Measurements from ENCODE around the gene MTERF2.
"Not testable (repeated sequence)": the region's sequence is repeated elsewhere in the genome, so short reads cannot be mapped to it uniquely, and the experiment has no call there.

MTERF2 gene

GRCh38 chr12:106999446-106999845, 12.5 kb upstream of the MTERF2 start:
- no peak overlapping the region for H3K27ac ChIP-seq (ENCODE audit: low read depth, low read length, poor library complexity, severe bottlenecking)
- no peaks in the 10 kb centered on the region for H3K36me3 ChIP-seq (ENCODE audit: insufficient read depth, low read length)
- H3K9me2 ChIP-seq (ENCODE audit: low read depth, low read length) = no peaks in the 10 kb centered on the region
- no peak overlapping the region for H3K4me3 ChIP-seq (ENCODE audit: low read depth, low read length, poor library complexity, severe bottlenecking)
- no peak overlapping the region for H2AFZ ChIP-seq (ENCODE audit: low read length)
- H3K4me1 ChIP-seq (ENCODE audit: insufficient read depth, low read length, severe bottlenecking) = no peaks in the 10 kb centered on the region
- no peaks in the 10 kb centered on the region for H3K9me3 ChIP-seq (ENCODE audit: low read length)
- no peak overlapping the region for H3K9ac ChIP-seq (ENCODE audit: low read length)
- no peaks in the 10 kb centered on the region for H3K27me3 ChIP-seq (ENCODE audit: insufficient read depth, low read length)
- H3K4me2 ChIP-seq (ENCODE audit: low read length) = no peak overlapping the region
- no peaks in the 10 kb centered on the region for H3K79me2 ChIP-seq (ENCODE audit: insufficient read depth, low read length)
- no peaks in the 10 kb centered on the region for H3F3A ChIP-seq (ENCODE audit: insufficient read depth, low read length)
- no peaks in the 10 kb centered on the region for H4K20me1 ChIP-seq (ENCODE audit: insufficient read depth, low read length)
- no peak for TF ChIP-seq EZH2 (IDR thresholded peaks at IDR 0.05; ENCODE audit: borderline replicate concordance, low read length)
- TF ChIP-seq CTCF (IDR thresholded peaks at IDR 0.05; ENCODE audit: low read length) = no peak

DNA sequence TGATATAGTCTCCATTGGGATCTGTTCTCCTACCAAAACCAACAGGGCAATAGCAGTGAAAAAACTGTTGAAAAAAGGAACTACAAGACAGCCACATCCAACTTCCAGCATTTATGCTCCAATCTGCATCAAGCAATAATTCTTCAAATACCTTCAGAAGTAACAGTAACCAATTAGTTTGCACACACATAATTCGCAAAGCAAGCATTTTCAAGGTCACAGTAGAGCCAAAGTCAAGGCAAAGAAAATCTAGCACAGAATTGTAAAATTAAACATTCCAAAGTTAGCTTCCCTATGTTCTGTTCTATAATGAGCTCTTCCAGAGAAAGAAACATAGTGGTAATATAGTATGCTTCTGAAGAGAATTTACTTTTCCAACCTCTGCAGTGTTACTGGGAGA, 11.0 kb upstream of the MTERF2 start:
- no peak for TF ChIP-seq EZH2 (IDR thresholded peaks at IDR 0.05; ENCODE audit: borderline replicate concordance, low read length)
- TF ChIP-seq CTCF (IDR thresholded peaks at IDR 0.05; ENCODE audit: low read length) = no peak
- Histone ChIP-seq H3K27me3 (ENCODE audit: insufficient read depth, low read length) (no peaks in the 10 kb centered on the region), H3K4me2 (ENCODE audit: low read length) (no peak overlapping the region), H3K27ac (ENCODE audit: low read depth, low read length, poor library complexity, severe bottlenecking) (no peak overlapping the region), H3K36me3 (ENCODE audit: insufficient read depth, low read length) (no peaks in the 10 kb centered on the region), H2AFZ (ENCODE audit: low read length) (no peak overlapping the region), H3K4me1 (ENCODE audit: insufficient read depth, low read length, severe bottlenecking) (no peaks in the 10 kb centered on the region), H3K79me2 (ENCODE audit: insufficient read depth, low read length) (no peaks in the 10 kb centered on the region), H3K4me3 (ENCODE audit: low read depth, low read length, poor library complexity, severe bottlenecking) (no peak overlapping the region), H3K9ac (ENCODE audit: low read length) (no peak overlapping the region), H3F3A (ENCODE audit: insufficient read depth, low read length) (no peaks in the 10 kb centered on the region), H3K9me3 (ENCODE audit: low read length) (no peaks in the 10 kb centered on the region), H4K20me1 (ENCODE audit: insufficient read depth, low read length) (no peaks in the 10 kb centered on the region), H3K9me2 (ENCODE audit: low read depth, low read length) (no peaks in the 10 kb centered on the region)

DNA sequence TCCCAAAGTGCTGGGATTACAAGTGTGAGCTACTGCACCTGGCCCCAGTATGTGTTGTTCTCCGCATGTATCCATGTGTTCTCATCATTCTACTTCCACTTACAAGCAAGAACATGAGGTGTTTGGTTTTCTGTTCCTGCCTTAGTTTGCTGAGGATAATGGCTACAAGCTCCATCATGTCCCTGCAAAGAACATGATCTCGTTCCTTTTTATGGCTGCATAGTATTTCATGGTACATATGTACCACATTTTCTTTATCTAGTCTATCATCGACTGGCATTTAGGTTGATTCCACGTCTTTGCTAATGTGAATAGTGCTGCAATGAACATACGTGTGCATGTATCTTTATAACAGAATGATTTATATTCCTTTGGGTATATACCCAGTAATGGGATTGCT, 9.2 kb upstream of the MTERF2 start:
- H3K27ac ChIP-seq (ENCODE audit: low read depth, low read length, poor library complexity, severe bottlenecking); H3K9me2 ChIP-seq (ENCODE audit: low read depth, low read length); H3K9ac ChIP-seq (ENCODE audit: low read length); H3K79me2 ChIP-seq (ENCODE audit: insufficient read depth, low read length); H3K4me1 ChIP-seq (ENCODE audit: insufficient read depth, low read length, severe bottlenecking); H3K4me3 ChIP-seq (ENCODE audit: low read depth, low read length, poor library complexity, severe bottlenecking); H3K9me3 ChIP-seq (ENCODE audit: low read length); H3K36me3 ChIP-seq (ENCODE audit: insufficient read depth, low read length); H4K20me1 ChIP-seq (ENCODE audit: insufficient read depth, low read length); H3F3A ChIP-seq (ENCODE audit: insufficient read depth, low read length); H2AFZ ChIP-seq (ENCODE audit: low read length); H3K27me3 ChIP-seq (ENCODE audit: insufficient read depth, low read length); H3K4me2 ChIP-seq (ENCODE audit: low read length): not testable (repeated sequence)

DNA sequence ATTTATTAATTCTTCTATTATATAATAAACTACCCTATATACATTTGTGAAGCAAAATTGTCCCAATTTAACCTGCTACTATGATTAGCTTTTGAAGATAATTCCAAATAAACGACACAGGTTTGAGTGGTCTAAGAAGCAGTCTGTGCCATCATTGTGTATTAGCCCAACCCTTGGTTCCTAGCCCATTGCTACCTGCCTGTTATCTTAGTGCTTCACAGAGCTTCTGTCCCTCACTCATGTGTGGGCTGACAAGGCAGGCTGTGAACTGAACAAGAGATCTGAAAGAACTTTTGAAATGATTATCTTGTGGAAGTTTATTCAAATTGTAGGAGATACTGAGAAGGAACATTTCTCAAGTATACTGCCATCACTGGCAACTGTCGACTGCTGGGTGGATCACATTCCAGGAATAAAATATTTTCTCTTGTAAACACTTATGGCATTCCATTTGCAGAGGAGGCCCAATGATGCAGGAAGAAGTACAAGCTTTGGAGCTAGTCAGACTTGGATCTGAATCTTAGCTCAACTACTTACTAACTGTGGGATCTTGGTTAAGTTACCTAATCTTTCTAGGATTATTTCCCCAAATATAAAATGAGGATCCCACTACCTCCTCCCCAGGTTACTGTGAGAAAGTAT, 7.8 kb upstream of the MTERF2 start:
- no peak overlapping the region for H3K4me3 ChIP-seq (ENCODE audit: low read depth, low read length, poor library complexity, severe bottlenecking)
- no peaks in the 10 kb centered on the region for H3K79me2 ChIP-seq (ENCODE audit: insufficient read depth, low read length)
- H3K36me3 ChIP-seq (ENCODE audit: insufficient read depth, low read length) = no peaks in the 10 kb centered on the region
- no peak overlapping the region for H3K4me2 ChIP-seq (ENCODE audit: low read length)
- H3K9ac ChIP-seq (ENCODE audit: low read length) = no peak overlapping the region
- no peaks in the 10 kb centered on the region for H3K9me2 ChIP-seq (ENCODE audit: low read depth, low read length)
- no peaks in the 10 kb centered on the region for H3F3A ChIP-seq (ENCODE audit: insufficient read depth, low read length)
- H3K27ac ChIP-seq (ENCODE audit: low read depth, low read length, poor library complexity, severe bottlenecking) = no peak overlapping the region
- H3K9me3 ChIP-seq (ENCODE audit: low read length) = no peaks in the 10 kb centered on the region
- no peaks in the 10 kb centered on the region for H3K27me3 ChIP-seq (ENCODE audit: insufficient read depth, low read length)
- no peaks in the 10 kb centered on the region for H3K4me1 ChIP-seq (ENCODE audit: insufficient read depth, low read length, severe bottlenecking)
- H4K20me1 ChIP-seq (ENCODE audit: insufficient read depth, low read length) = no peaks in the 10 kb centered on the region
- TF ChIP-seq EZH2 (IDR thresholded peaks at IDR 0.05; ENCODE audit: borderline replicate concordance, low read length) (no peak), CTCF (IDR thresholded peaks at IDR 0.05; ENCODE audit: low read length) (no peak)
- no peak overlapping the region for H2AFZ ChIP-seq (ENCODE audit: low read length)
